ENCODE measurements around the gene VSTM4.

Gene VSTM4

DNA sequence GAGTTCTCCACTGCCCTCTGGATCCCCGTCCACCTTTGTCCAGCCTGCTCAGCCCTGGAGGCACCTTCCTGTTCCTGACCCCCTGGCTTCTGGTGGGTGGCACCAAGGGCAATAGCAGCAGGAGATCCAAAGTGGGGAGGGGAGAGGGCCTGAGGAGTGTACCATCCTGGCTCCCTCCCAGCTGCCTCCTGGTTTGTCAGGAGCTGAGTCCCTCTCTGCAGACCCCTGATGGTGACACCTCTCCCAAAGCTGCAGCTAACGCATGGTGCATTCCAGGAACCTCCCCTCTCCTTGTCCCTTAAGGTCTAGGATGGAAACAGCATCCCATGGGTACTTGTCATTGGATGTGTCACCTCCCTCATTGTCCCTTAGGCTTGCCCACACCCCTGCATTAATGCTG is 39.6 kb downstream of the VSTM4 start:
- Histone ChIP-seq H3K4me3 (ENCODE audit: low read length in 2 of 2) (no peak overlapping the region), H3K36me3 (ENCODE audit: control insufficient read depth in 2 of 2, insufficient read depth in 2 of 2, low read length in 2 of 2) (no peaks in the 10 kb centered on the region), H3K4me1 (ENCODE audit: control insufficient read depth in 2 of 2, insufficient read depth in 2 of 2, low read length in 2 of 2) (peaks cover 0 to 2% of the 10 kb centered on the region in 2 donors), H3K27ac (ENCODE audit: low read depth in 2 of 2, low read length in 2 of 2) (no peak overlapping the region), H3K9ac (ENCODE audit: low read depth in 1 of 2, low read length in 2 of 2) (no peak overlapping the region), H3K9me3 (ENCODE audit: control insufficient read depth in 2 of 2, low read length in 2 of 2) (no peaks in the 10 kb centered on the region), H3K27me3 (ENCODE audit: control insufficient read depth in 2 of 2, insufficient read depth in 2 of 2, low read length in 2 of 2) (no peaks in the 10 kb centered on the region)

DNA sequence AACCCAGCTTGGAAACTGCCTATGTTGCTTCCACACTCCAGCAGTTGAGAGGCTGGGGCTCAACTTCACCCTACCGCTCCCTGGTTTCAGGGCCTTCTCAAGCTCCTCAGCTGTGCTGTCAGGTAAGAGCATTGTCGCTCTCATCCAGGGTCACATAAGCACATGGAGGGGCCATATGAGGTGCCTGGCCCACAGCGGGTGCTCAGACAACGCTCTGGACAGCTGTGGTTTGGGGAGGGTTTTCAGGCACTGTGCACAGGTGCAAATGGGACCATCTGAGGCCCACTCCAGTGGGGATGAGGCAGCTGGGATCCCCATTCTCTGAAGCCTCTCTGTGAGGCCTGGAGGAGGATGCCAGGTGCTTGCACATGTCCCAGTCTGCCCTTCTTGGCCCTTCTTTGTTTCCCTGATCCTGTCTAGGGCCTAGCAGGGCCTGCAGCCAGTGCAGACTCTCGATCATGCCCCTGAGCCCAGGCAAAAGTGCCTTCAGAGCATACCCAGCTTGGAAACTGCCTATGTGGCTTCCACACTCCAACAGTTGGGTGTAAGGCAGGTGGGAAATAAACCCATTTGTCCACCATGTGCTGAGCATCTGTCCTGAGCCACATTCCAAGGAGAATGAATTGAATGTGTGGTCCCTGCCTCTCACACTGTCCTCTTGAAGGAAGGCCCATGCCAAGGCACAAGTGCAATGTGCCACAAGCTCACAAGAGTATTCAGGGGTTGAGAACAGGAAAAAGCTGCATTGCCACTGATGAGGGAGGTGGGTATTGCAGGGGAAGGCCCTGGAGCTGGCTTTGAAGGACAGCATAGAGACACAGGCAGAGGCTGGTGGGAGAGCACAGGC is 40.3 kb downstream of the VSTM4 start:
- H3K27me3 ChIP-seq (ENCODE audit: control insufficient read depth in 2 of 2, insufficient read depth in 2 of 2, low read length in 2 of 2), result no peaks in the 10 kb centered on the region
- H3K4me3 ChIP-seq (ENCODE audit: low read length in 2 of 2), result no peak overlapping the region
- H3K27ac ChIP-seq (ENCODE audit: low read depth in 2 of 2, low read length in 2 of 2), result no peak overlapping the region
- H3K9ac ChIP-seq (ENCODE audit: low read depth in 1 of 2, low read length in 2 of 2), result no peak overlapping the region
- no peaks in the 10 kb centered on the region for H3K36me3 ChIP-seq (ENCODE audit: control insufficient read depth in 2 of 2, insufficient read depth in 2 of 2, low read length in 2 of 2)
- H3K9me3 ChIP-seq (ENCODE audit: control insufficient read depth in 2 of 2, low read length in 2 of 2), result no peaks in the 10 kb centered on the region
- H3K4me1 ChIP-seq (ENCODE audit: control insufficient read depth in 2 of 2, insufficient read depth in 2 of 2, low read length in 2 of 2), result no peaks in the 10 kb centered on the region

DNA sequence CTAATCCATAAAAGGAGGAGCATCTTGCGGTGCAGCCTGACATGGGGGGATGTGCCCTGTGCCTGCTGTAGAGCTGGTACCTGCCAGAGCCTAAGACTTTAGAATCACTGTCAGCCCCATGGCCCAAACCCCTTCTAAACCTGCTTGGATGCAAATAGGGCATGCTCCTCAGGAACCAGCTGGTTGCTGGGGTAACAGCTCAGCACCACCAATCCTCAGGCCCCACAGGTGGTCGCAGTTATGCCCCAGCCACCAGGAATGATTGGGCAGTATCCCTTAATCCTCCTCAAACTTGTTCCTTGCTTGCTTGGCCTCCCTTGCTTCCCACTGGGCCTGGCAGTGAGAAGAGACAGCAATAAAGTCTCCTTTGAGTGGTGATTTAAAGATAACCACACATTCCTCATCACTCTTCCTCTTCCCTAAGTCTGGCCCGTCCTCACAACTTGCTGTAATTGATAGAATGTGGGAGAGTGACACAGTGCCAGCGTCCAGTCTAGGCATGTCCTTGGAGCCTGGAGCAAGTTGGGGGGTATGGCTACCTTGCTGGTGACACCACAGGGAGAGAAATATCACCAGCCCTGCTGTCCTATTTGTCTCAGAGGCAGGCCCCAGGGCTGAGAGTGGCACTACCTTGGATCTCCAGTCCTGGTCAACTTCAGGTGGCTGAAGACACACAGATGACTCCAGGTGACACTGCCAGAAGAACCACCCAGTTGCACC is 43.0 kb downstream of the VSTM4 start:
- no peaks in the 10 kb centered on the region for H3K9me3 ChIP-seq (ENCODE audit: control insufficient read depth in 2 of 2, low read length in 2 of 2)
- no peak overlapping the region for H3K27ac ChIP-seq (ENCODE audit: low read depth in 2 of 2, low read length in 2 of 2)
- no peaks in the 10 kb centered on the region for H3K36me3 ChIP-seq (ENCODE audit: control insufficient read depth in 2 of 2, insufficient read depth in 2 of 2, low read length in 2 of 2)
- H3K9ac ChIP-seq (ENCODE audit: low read depth in 1 of 2, low read length in 2 of 2), result no peak overlapping the region
- no peak overlapping the region for H3K4me3 ChIP-seq (ENCODE audit: low read length in 2 of 2)
- peaks cover 0 to 2% of the 10 kb centered on the region in 2 donors for H3K27me3 ChIP-seq (ENCODE audit: control insufficient read depth in 2 of 2, insufficient read depth in 2 of 2, low read length in 2 of 2)
- no peaks in the 10 kb centered on the region for H3K4me1 ChIP-seq (ENCODE audit: control insufficient read depth in 2 of 2, insufficient read depth in 2 of 2, low read length in 2 of 2)

DNA sequence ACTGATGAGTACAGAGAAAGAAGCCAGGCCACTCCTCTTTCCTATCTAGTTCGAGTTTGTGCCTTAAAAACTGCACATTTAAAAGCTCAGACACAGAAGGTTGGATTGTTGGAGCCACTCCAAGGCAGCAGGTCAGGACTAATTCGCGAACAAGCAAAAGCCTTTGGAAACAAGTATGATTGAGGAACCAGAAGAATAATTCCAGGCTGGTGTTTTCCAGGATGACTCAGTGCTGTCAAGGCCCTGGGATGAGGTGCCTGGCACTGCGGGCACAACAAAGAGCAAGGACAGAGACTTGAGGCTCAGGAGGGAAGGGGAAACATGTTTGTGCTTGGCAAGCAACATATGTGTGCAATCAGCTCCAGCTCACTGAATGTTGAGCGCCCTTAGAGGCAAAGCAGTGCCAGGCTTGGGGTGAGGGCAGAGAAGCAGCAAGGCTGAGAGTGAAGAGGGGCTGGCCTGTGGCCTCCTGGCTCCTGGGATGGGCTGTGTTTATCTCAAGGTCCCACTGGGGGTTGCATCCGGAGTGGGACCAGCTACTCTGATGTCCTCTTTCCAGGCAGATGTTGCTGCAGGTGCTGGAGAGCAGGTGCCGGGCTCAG is 44.1 kb downstream of the VSTM4 start:
- no peaks in the 10 kb centered on the region for H3K9me3 ChIP-seq (ENCODE audit: control insufficient read depth in 2 of 2, low read length in 2 of 2)
- H3K9ac ChIP-seq (ENCODE audit: low read depth in 1 of 2, low read length in 2 of 2), result no peak overlapping the region
- H3K4me3 ChIP-seq (ENCODE audit: low read length in 2 of 2), result no peak overlapping the region
- H3K36me3 ChIP-seq (ENCODE audit: control insufficient read depth in 2 of 2, insufficient read depth in 2 of 2, low read length in 2 of 2), result no peaks in the 10 kb centered on the region
- H3K27me3 ChIP-seq (ENCODE audit: control insufficient read depth in 2 of 2, insufficient read depth in 2 of 2, low read length in 2 of 2), result peaks cover 0 to 2% of the 10 kb centered on the region in 2 donors
- H3K27ac ChIP-seq (ENCODE audit: low read depth in 2 of 2, low read length in 2 of 2), result no peak overlapping the region
- H3K4me1 ChIP-seq (ENCODE audit: control insufficient read depth in 2 of 2, insufficient read depth in 2 of 2, low read length in 2 of 2), result no peaks in the 10 kb centered on the region

DNA sequence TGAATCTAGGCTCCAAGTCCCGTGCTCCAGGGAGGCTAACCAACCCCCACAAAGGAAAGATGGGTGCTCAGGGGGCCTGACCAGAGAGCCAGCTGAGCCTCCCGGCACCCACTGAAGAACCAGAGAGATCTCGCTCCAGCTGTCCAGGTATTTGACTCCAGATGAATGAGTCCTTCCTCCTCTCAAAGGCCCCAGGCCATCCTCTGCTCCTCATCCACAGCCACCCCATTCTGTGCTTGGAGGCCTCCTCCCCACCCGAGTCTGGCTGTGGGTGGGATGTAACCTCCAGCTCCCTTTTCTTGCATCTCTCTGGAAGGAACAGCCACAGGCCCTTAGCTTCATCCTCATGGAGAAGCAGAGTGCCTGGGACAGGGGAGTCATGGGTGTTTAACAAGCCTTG is 44.6 kb downstream of the VSTM4 start:
- Histone ChIP-seq H3K36me3 (ENCODE audit: control insufficient read depth in 2 of 2, insufficient read depth in 2 of 2, low read length in 2 of 2) (no peaks in the 10 kb centered on the region), H3K27ac (ENCODE audit: low read depth in 2 of 2, low read length in 2 of 2) (no peak overlapping the region), H3K9ac (ENCODE audit: low read depth in 1 of 2, low read length in 2 of 2) (no peak overlapping the region), H3K4me3 (ENCODE audit: low read length in 2 of 2) (no peak overlapping the region), H3K4me1 (ENCODE audit: control insufficient read depth in 2 of 2, insufficient read depth in 2 of 2, low read length in 2 of 2) (no peaks in the 10 kb centered on the region), H3K9me3 (ENCODE audit: control insufficient read depth in 2 of 2, low read length in 2 of 2) (no peaks in the 10 kb centered on the region), H3K27me3 (ENCODE audit: control insufficient read depth in 2 of 2, insufficient read depth in 2 of 2, low read length in 2 of 2) (peaks cover 0 to 2% of the 10 kb centered on the region in 2 donors)

DNA sequence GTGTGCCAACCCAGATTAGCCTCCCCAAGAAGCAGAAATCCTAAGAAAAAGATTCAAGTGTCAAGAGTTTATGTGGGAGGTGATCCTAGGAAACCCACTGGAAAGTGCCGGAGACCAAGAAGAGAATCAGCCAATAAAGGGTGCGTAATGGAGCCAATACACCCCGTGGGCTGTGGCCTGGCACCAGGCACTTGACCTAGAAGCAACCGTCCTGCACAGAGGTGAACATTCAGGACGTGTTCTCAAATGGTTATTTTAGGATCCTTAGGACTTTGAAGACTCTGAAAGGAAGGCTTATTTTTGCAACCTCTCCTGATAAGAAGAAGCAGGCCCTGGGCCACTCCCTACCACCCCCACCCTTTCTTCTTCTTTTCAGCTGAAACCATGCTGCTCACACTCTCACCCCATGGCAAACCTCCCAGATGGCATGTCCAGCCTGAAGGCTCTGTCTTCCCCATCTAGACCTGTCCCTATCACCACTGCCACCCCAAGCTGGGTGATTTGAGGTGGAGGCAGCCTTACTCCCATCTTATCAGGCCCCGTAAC is 46.6 kb downstream of the VSTM4 start:
- Histone ChIP-seq H3K9me3 (ENCODE audit: control insufficient read depth in 2 of 2, low read length in 2 of 2) (no peaks in the 10 kb centered on the region), H3K9ac (ENCODE audit: low read depth in 1 of 2, low read length in 2 of 2) (no peak overlapping the region), H3K27ac (ENCODE audit: low read depth in 2 of 2, low read length in 2 of 2) (no peak overlapping the region), H3K36me3 (ENCODE audit: control insufficient read depth in 2 of 2, insufficient read depth in 2 of 2, low read length in 2 of 2) (no peaks in the 10 kb centered on the region), H3K4me3 (ENCODE audit: low read length in 2 of 2) (no peak overlapping the region), H3K27me3 (ENCODE audit: control insufficient read depth in 2 of 2, insufficient read depth in 2 of 2, low read length in 2 of 2) (peaks cover 0 to 2% of the 10 kb centered on the region in 2 donors), H3K4me1 (ENCODE audit: control insufficient read depth in 2 of 2, insufficient read depth in 2 of 2, low read length in 2 of 2) (no peaks in the 10 kb centered on the region)

DNA sequence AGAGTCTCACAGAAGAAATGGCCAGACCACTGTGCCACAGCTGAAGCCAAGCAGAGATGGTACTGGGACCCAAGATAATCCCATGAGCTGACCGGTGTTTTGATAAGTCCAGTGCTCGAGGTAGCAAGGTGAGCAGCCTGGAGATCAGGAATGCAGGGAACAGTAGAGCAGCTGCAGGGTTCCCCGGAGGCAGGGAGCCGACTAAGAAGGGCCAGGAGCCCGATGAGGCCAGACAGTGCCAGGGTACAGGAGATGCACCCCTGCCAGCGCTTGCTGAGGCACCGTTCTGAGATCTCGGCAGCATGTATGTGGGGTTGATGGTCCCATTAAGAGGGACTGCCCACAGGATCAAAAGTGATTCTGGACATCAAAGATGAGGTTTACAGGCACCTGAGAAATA is 47.1 kb downstream of the VSTM4 start:
- H3K9ac ChIP-seq (ENCODE audit: low read depth in 1 of 2, low read length in 2 of 2), result no peak overlapping the region

DNA sequence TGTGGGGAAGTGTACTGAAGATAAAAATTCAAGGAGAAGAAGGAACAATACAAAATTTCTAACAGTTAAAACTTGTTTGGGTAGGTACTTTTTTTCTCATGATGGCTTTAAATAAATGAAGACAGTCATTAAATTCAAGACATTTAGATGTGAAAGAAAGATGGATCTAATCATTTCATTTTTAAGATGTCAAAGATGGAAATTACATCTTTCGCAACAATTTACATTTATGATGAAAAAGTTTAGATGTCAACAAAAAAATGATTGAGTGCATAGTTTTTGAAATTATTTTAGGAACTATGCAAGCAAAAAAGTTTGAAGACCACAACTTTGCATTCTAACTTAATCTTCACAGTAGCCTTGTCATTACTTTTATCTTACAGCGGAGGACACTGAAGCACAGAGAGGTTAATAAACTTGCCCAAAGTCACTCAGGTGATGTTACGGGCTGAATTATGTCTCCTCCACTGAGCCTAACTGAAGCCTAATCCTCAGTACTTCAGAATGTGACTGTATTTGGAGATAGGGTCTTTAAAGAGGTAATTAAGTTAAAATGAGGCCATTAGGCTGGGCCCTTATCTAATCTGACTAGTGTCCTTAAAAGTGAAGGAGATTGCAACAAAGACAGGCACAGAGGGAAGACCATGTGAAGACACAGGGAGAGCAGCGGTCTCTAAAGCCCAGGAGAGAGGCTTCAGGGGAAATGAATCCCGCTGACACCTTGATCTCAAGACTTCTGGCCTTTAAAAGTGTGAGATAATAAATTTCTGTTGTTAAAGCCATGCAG is 48.2 kb downstream of the VSTM4 start:
- Histone ChIP-seq H3K27ac (ENCODE audit: low read depth in 2 of 2, low read length in 2 of 2) (no peak overlapping the region), H3K36me3 (ENCODE audit: control insufficient read depth in 2 of 2, insufficient read depth in 2 of 2, low read length in 2 of 2) (no peaks in the 10 kb centered on the region), H3K27me3 (ENCODE audit: control insufficient read depth in 2 of 2, insufficient read depth in 2 of 2, low read length in 2 of 2) (peaks cover 0 to 2% of the 10 kb centered on the region in 2 donors), H3K9ac (ENCODE audit: low read depth in 1 of 2, low read length in 2 of 2) (no peak overlapping the region), H3K4me1 (ENCODE audit: control insufficient read depth in 2 of 2, insufficient read depth in 2 of 2, low read length in 2 of 2) (no peaks in the 10 kb centered on the region), H3K9me3 (ENCODE audit: control insufficient read depth in 2 of 2, low read length in 2 of 2) (no peaks in the 10 kb centered on the region), H3K4me3 (ENCODE audit: low read length in 2 of 2) (no peak overlapping the region)

More for the DNA sequence above, 47.1 kb downstream of the VSTM4 start:
- no peak overlapping the region for H3K27ac ChIP-seq (ENCODE audit: low read depth in 2 of 2, low read length in 2 of 2)
- peaks cover 0 to 2% of the 10 kb centered on the region in 2 donors for H3K27me3 ChIP-seq (ENCODE audit: control insufficient read depth in 2 of 2, insufficient read depth in 2 of 2, low read length in 2 of 2)
- no peaks in the 10 kb centered on the region for H3K36me3 ChIP-seq (ENCODE audit: control insufficient read depth in 2 of 2, insufficient read depth in 2 of 2, low read length in 2 of 2)
- no peak overlapping the region for H3K4me3 ChIP-seq (ENCODE audit: low read length in 2 of 2)
- no peaks in the 10 kb centered on the region for H3K4me1 ChIP-seq (ENCODE audit: control insufficient read depth in 2 of 2, insufficient read depth in 2 of 2, low read length in 2 of 2)
- H3K9me3 ChIP-seq (ENCODE audit: control insufficient read depth in 2 of 2, low read length in 2 of 2), result no peaks in the 10 kb centered on the region

DNA sequence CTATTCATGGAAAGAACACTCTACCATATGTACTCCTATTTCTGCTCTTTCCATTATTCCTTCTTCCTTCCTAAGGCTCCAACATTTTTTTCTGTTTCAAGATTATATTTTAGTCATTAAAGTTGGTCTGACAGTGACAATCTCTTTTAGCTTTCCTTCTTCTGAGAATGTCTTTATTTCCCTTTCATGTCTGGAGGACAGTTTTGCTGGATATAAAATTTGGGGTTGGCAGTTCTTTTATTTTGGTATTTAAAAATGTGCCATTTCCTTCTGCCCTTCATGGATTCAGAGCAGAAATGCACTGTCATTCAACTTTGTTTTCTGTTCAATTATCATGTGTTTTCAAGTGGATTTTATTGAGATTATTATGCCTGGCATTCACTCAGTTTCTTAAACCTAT is 53.1 kb downstream of the VSTM4 start:
- H3K27ac ChIP-seq (ENCODE audit: low read depth in 2 of 2, low read length in 2 of 2), result no peak overlapping the region
- no peaks in the 10 kb centered on the region for H3K27me3 ChIP-seq (ENCODE audit: control insufficient read depth in 2 of 2, insufficient read depth in 2 of 2, low read length in 2 of 2)
- no peaks in the 10 kb centered on the region for H3K9me3 ChIP-seq (ENCODE audit: control insufficient read depth in 2 of 2, low read length in 2 of 2)
- no peak overlapping the region for H3K4me3 ChIP-seq (ENCODE audit: low read length in 2 of 2)
- no peaks in the 10 kb centered on the region for H3K4me1 ChIP-seq (ENCODE audit: control insufficient read depth in 2 of 2, insufficient read depth in 2 of 2, low read length in 2 of 2)
- no peaks in the 10 kb centered on the region for H3K36me3 ChIP-seq (ENCODE audit: control insufficient read depth in 2 of 2, insufficient read depth in 2 of 2, low read length in 2 of 2)
- H3K9ac ChIP-seq (ENCODE audit: low read depth in 1 of 2, low read length in 2 of 2), result no peak overlapping the region

Data from mucosa of rectum (tissue), 2 donors.